Measurements from ENCODE around the gene PNKD.

The PNKD gene

GRCh38 chr2:218383892-218384519 lies 113.7 kb downstream of the PNKD start:
- DNase-seq = no peak

GRCh38 chr2:218384975-218385374 lies 114.7 kb downstream of the PNKD start:
- DNase-seq = no peak

- DNase-seq = no peak
These were observed 116.4 kb downstream of the PNKD start for GRCh38 chr2:218386505-218387368.

- DNase-seq = no peak
These were observed 117.3 kb downstream of the PNKD start for GRCh38 chr2:218387369-218388194.

GRCh38 chr2:218389333-218390150 lies 119.2 kb downstream of the PNKD start:
- DNase-seq = no peak

- DNase-seq = no peak
These were observed 120.9 kb downstream of the PNKD start for GRCh38 chr2:218391202-218391601.

- DNase-seq = no peak
These were observed 122.1 kb downstream of the PNKD start for GRCh38 chr2:218392459-218392858.

GRCh38 chr2:218392891-218393462 lies 122.7 kb downstream of the PNKD start:
- DNase-seq = no peak

- no peak for DNase-seq
These were observed 123.5 kb downstream of the PNKD start for GRCh38 chr2:218393750-218394290.

GRCh38 chr2:218394298-218395089 lies 124.2 kb downstream of the PNKD start:
- DNase-seq = no peak

GRCh38 chr2:218395090-218395444 lies 124.7 kb downstream of the PNKD start:
- no peak for DNase-seq

- no peak for DNase-seq
These were observed 125.1 kb downstream of the PNKD start for GRCh38 chr2:218395456-218395825.

GRCh38 chr2:218395826-218396687 lies 125.7 kb downstream of the PNKD start:
- DNase-seq = peak; percentile 96

Measured in CD4-positive, alpha-beta T cell treated with Interleukin-15 for 1 hour (primary cell).